SK-N-SH treated with all-trans-retinoic acid at 6 μM for 48 hours (cell line): ENCODE measurements around the gene CD96.

ENCODE experiments used
- CSDC2 ChIP-seq: fragments of 250-450 bp; sonication (Bioruptor Pico); IDR thresholded peaks from 2 replicates; pipeline ENCODE4 v1.5.0; 2020; ENCODE audit warnings: mild to moderate bottlenecking, moderate library complexity
- TCF4 ChIP-seq: fragments of 250-450 bp; sonication (Bioruptor Pico); IDR thresholded peaks from 2 replicates; pipeline ENCODE4 v1.8.0; 2021; ENCODE audit warnings: mild to moderate bottlenecking, moderate library complexity, borderline replicate concordance
- TF ChIP-seq, protein P1 (sequence below): fragments of 250-450 bp; sonication (Bioruptor Pico); IDR thresholded peaks from 2 replicates; pipeline ENCODE4 v1.5.1; 2020; ENCODE audit warnings: low read depth, mild to moderate bottlenecking, moderate library complexity

DNA sequence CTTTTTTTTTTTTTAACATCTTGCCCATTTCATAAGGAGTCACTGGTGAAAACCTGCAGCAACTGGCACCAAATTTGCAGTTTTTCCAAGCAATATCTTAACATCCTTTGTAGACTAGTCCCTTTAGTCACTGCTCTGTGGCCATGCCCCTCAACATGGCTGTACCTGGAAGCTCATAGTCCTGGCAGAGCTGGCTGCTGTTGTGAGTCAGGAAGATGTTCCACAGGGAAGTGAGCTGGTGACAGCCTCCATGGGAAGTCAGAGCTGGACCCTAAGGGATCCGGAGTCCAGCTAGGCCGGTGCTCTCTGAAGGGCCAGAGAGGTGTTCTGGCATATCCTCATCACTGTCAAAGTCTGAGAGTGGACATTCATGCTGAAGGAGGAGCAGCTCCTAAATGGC, 152.5 kb downstream of the CD96 start:
- TF ChIP-seq, protein P1, sequence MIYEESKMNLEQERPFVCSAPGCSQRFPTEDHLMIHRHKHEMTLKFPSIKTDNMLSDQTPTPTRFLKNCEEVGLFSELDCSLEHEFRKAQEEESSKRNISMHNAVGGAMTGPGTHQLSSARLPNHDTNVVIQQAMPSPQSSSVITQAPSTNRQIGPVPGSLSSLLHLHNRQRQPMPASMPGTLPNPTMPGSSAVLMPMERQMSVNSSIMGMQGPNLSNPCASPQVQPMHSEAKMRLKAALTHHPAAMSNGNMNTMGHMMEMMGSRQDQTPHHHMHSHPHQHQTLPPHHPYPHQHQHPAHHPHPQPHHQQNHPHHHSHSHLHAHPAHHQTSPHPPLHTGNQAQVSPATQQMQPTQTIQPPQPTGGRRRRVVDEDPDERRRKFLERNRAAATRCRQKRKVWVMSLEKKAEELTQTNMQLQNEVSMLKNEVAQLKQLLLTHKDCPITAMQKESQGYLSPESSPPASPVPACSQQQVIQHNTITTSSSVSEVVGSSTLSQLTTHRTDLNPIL, result no peak
- TF ChIP-seq CSDC2 (CRISPR knock-in tag) (no peak), TCF4 (CRISPR knock-in tag) (no peak)
